Keratinocyte (primary cell): ENCODE data around the gene HS3ST6. TPM values are rescaled to one million over a fixed set of nuclear protein-coding genes. Genes with fewer than 3 reads are reported as not detected.

ENCODE experiments used
- DNase-seq: peaks from one replicate; pipeline ENCODE4 v3.0.0-alpha.2; 2011; ENCODE audit warnings: low read depth, missing footprints, low spot score
- FAIRE-seq: peaks from 2 replicates; lab custom pipeline; 2011; peaks lifted over from hg19 to GRCh38; lab: Jason Lieb, UNC
- H2AFZ ChIP-seq: 2 replicates; pipeline ENCODE4 v1.6.0; 2012; ENCODE audit warnings: low read length, control low read depth, inconsistent platforms; ENCODE audit not compliant: control insufficient read depth
- H3K27ac ChIP-seq: 2 replicates; pipeline ENCODE4 v1.5.1; 2011; ENCODE audit warnings: low read length; ENCODE audit not compliant: control insufficient read depth, insufficient read depth
- H3K27me3 ChIP-seq: 3 replicates; pipeline ENCODE4 v1.6.0; 2011; ENCODE audit warnings: low read length; ENCODE audit not compliant: control insufficient read depth, insufficient read depth; ENCODE audit errors: extremely low read depth
- H3K36me3 ChIP-seq, 2 experiments: 2 replicates in 1 of 2; 3 replicates in 1 of 2; pipeline ENCODE4 v1.5.1; 2011; ENCODE audit warnings: low read length in 2 of 2, mild to moderate bottlenecking in 1 of 2; ENCODE audit not compliant: control insufficient read depth in 2 of 2, insufficient read depth in 2 of 2; ENCODE audit errors: extremely low read depth in 1 of 2
- H3K4me1 ChIP-seq: 3 replicates; pipeline ENCODE4 v1.5.1; 2011; ENCODE audit warnings: low read length; ENCODE audit not compliant: control insufficient read depth, insufficient read depth; ENCODE audit errors: extremely low read depth
- H3K4me2 ChIP-seq: 3 replicates; pipeline ENCODE4 v1.6.0; 2011; ENCODE audit warnings: low read depth, low read length; ENCODE audit not compliant: control insufficient read depth, insufficient read depth; ENCODE audit errors: extremely low read depth
- H3K4me3 ChIP-seq, 3 experiments: fragments of 200-600 bp in 1 of 3; sonication (generic) in 1 of 3; 2 replicates in 2 of 3; 3 replicates in 1 of 3; pipeline ENCODE4 v1.5.1; 2011 to 2016; ENCODE audit warnings: low read length in 3 of 3, mild to moderate bottlenecking in 3 of 3, control low read depth in 2 of 3, inconsistent platforms in 1 of 3, low read depth in 1 of 3, mixed read lengths in 1 of 3, mixed run types in 1 of 3, moderate library complexity in 1 of 3; ENCODE audit not compliant: control insufficient read depth in 2 of 3, insufficient read depth in 2 of 3; ENCODE audit errors: extremely low read depth in 1 of 3
- H3K79me2 ChIP-seq: 2 replicates; pipeline ENCODE4 v1.6.0; 2012; ENCODE audit warnings: low read length; ENCODE audit not compliant: control insufficient read depth, insufficient read depth
- H3K9ac ChIP-seq: 3 replicates; pipeline ENCODE4 v1.6.0; 2011; ENCODE audit warnings: low read length; ENCODE audit not compliant: control insufficient read depth, insufficient read depth; ENCODE audit errors: extremely low read depth
- H3K9me1 ChIP-seq: 3 replicates; pipeline ENCODE4 v1.6.0; 2011; ENCODE audit warnings: low read length; ENCODE audit not compliant: control insufficient read depth, insufficient read depth; ENCODE audit errors: extremely low read depth
- H3K9me3 ChIP-seq: 2 replicates; pipeline ENCODE4 v1.5.1; 2012; ENCODE audit warnings: low read depth, low read length; ENCODE audit not compliant: control insufficient read depth
- H4K20me1 ChIP-seq: 3 replicates; pipeline ENCODE4 v1.6.0; 2011; ENCODE audit warnings: low read length; ENCODE audit not compliant: control insufficient read depth, insufficient read depth; ENCODE audit errors: extremely low read depth
- CTCF ChIP-seq, 3 experiments: IDR thresholded peaks in 1 of 3; conservative IDR thresholded peaks in 1 of 3; optimal IDR thresholded peaks in 1 of 3; 2 replicates in 2 of 3; 3 replicates in 1 of 3; pipeline versions ENCODE3 to v1.5.1; 2011; ENCODE audit warnings: low read length in 3 of 3, mild to moderate bottlenecking in 3 of 3, moderate library complexity in 2 of 3, control low read depth in 1 of 3, inconsistent platforms in 1 of 3; ENCODE audit not compliant: insufficient read depth in 2 of 3; ENCODE audit errors: extremely low read depth in 1 of 3
- EZH2 ChIP-seq: IDR thresholded peaks from one replicate; pipeline ENCODE4 v1.6.1; 2012; ENCODE audit warnings: inconsistent platforms, mild to moderate bottlenecking, low read length, moderate library complexity
- dilution Hi-C: fragments of 300-500 bp; cut with MboI; formaldehyde crosslinking; loops from one replicate; pipeline ENCODE4 v1.7.0; 2020; ENCODE audit warnings: low sequenced_read_pairs; ENCODE audit not compliant: extremely low pct_ligation_motif_present
- polyA plus RNA-seq, 5 experiments: library from polyadenylated mRNA; depleted of rRNA in 3 of 5; stranded (reverse) in 3 of 5; stranded (forward) in 1 of 5; unstranded in 1 of 5; fragments of >200 nt; gene quantifications; 1 replicate in 1 of 5; 2 replicates in 3 of 5; 3 replicates in 1 of 5; pipeline versions ENCODE4 v1.2.1 to v1.2.3, GENCODE V29; 2011 to 2012; ENCODE audit warnings: missing spikeins in 2 of 5, low read depth in 1 of 5, low replicate concordance in 1 of 5

Gene HS3ST6
- polyA plus RNA-seq, 1 donor (not counting 4 experiments of a cell fraction or from before 2014, with no cell fraction given): not detected

- no peak for TF ChIP-seq CTCF (optimal IDR thresholded peaks at IDR 0.05 in 1 of 3, IDR thresholded peaks at IDR 0.05 in 1 of 3, conservative IDR thresholded peaks at IDR 0.05 in 1 of 3; ENCODE audit: extremely low read depth in 1 of 3, insufficient read depth in 2 of 3, low read length in 3 of 3)
- TF ChIP-seq EZH2: peak; percentile 94
- no peaks in the 10 kb centered on the region for H4K20me1 ChIP-seq
- H3K4me1 ChIP-seq: peaks cover 10% of the 10 kb centered on the region
- H3K9ac ChIP-seq: no peak overlapping the region
- dilution Hi-C loops: no loop called here
- no peaks in the 10 kb centered on the region for H3K79me2 ChIP-seq
- peaks cover 72% of the 10 kb centered on the region for H3K27me3 ChIP-seq
- no peaks in the 10 kb centered on the region for H3K9me1 ChIP-seq
- H3K4me2 ChIP-seq: no peak overlapping the region
- DNase-seq (no peak), FAIRE-seq (no peak)
- no peak overlapping the region for H2AFZ ChIP-seq
- H3K9me3 ChIP-seq: no peaks in the 10 kb centered on the region
- no peak overlapping the region for H3K27ac ChIP-seq
- H3K36me3 ChIP-seq: no peaks in the 10 kb centered on the region
- H3K4me3 ChIP-seq: no peak overlapping the region
These were observed 407 bp downstream of the HS3ST6 start for GRCh38 chr16:1917665-1918350.

- Histone ChIP-seq H3K36me3 (no peaks in the 10 kb centered on the region), H3K9me3 (no peaks in the 10 kb centered on the region), H3K4me1 (peaks cover 10% of the 10 kb centered on the region), H4K20me1 (no peaks in the 10 kb centered on the region), H3K27me3 (peaks cover 69% of the 10 kb centered on the region), H3K27ac (no peak overlapping the region), H3K4me3 (no peak overlapping the region), H2AFZ (no peak overlapping the region), H3K9ac (no peak overlapping the region), H3K9me1 (no peaks in the 10 kb centered on the region), H3K79me2 (no peaks in the 10 kb centered on the region), H3K4me2 (no peak overlapping the region)
- DNase-seq: no peak
- no peak for FAIRE-seq
- dilution Hi-C loops: no loop called here
- TF ChIP-seq EZH2: no peak
- no peak for TF ChIP-seq CTCF (optimal IDR thresholded peaks at IDR 0.05 in 1 of 3, IDR thresholded peaks at IDR 0.05 in 1 of 3, conservative IDR thresholded peaks at IDR 0.05 in 1 of 3; ENCODE audit: extremely low read depth in 1 of 3, insufficient read depth in 2 of 3, low read length in 3 of 3)
These were observed 1.1 kb downstream of the HS3ST6 start for GRCh38 chr16:1917056-1917664.
